ENCODE data around the gene NTMT1.
"Not testable (repeated sequence)": the region's sequence is repeated elsewhere in the genome, so short reads cannot be mapped to it uniquely, and the experiment has no call there.

The NTMT1 gene, protein sequence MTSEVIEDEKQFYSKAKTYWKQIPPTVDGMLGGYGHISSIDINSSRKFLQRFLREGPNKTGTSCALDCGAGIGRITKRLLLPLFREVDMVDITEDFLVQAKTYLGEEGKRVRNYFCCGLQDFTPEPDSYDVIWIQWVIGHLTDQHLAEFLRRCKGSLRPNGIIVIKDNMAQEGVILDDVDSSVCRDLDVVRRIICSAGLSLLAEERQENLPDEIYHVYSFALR

GRCh38 chr9:129626079-129626624 lies at the start of gene NTMT1:
TSS of gene NTMT1 (plus strand) at chr9:129626163. CDS start at chr9:129632704, 6,541 bp downstream.
- peak; percentile 84 to 88 for DNase-seq (ENCODE audit: low read depth in 2 of 2)

DNA sequence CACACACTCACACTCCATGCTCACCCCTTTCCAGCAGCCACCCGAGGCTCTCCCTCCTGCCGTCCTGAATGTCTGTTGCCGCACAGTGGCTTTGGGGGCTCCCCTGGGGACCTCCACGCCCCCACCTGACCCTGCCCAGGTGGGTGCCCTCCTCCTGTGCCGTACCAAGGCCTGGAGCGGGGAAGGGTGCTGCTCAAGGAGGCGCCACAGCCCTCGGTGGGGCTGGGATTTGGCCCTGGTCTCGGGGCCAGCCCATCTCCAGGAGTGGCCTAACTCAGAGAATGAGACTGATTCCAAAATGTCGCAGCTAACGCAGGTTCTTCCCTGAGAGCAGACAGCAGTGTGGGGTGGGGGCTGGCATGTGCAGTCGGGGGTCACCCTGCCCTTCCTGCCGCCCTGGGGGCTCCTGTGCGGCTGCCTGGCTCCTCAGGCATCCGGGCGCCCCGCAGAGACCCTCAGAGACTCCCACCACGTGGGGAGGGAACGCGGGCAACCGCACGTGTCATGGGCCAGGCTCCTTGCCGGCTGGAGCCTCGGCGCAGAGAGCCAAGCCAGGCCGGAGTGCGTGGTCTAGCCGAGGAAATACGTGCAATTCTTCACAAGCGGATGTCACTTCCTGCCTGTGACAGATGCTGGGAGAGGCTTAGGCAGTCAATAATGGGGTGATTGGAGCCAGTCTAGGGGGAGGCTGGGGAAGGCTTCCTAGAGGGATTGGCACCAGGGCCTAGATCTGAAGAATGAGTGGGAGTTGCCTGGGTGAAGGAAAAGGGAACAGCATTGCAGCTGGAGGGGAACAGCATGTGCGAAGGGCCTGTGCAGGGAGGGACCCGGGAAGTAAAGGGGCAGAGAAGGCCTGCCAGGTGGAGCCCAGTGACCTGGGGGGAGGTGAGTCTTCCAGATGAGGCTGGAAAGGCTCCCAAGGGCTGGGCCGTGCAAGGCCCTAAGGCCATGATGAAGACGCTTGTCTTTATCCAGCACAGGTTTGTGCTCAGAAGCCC lies 49.1 kb upstream of the NTMT1 start:
- DNase-seq (ENCODE audit: low read depth in 2 of 2), result no peak

- no peak for DNase-seq (ENCODE audit: low read depth in 2 of 2)
Measured at GRCh38 chr9:129579294-129579693, 46.7 kb upstream of the NTMT1 start.

GRCh38 chr9:129580211-129580915 lies 45.6 kb upstream of the NTMT1 start:
- DNase-seq (ENCODE audit: low read depth in 2 of 2), result peak in 1 of 2 donors; percentile 20

DNA sequence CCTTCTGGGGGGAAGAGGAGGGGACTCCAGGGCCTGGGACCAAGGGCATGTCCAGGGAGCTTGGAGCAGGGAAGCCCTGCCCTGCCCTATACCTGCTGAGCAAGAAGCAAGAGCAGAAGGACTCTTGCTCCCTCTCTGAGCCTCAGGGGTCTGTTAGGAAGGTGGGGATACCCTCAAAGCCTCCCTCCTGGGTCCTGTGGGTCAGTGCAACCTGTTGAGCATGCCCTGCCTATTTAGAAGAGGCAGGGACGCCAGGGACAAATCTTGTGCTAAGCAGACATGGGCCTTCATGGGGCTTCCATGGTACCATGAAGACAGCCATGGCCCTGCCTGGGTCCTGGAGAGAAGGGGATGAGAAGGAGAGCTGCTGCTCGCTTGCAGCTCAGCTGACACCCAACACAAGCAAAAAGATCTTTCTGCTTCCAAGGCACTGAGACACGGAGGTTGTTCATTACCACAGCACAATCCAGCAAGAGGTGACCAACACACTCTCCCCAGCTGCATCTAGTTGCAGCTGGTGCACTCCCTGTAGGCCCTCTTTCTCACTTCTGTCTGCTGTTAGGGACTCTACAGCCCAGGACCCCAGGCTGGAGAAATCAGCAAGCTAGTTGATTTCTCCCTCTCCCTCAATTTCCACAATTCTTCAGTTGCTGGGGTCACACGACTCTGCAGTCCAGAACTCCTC lies 44.3 kb upstream of the NTMT1 start:
- DNase-seq (ENCODE audit: low read depth in 2 of 2), result no peak

GRCh38 chr9:129582855-129583254 lies 43.1 kb upstream of the NTMT1 start:
- DNase-seq (ENCODE audit: low read depth in 2 of 2), result no peak

- no peak for DNase-seq (ENCODE audit: low read depth in 2 of 2)
Measured at GRCh38 chr9:129583308-129584038, 42.5 kb upstream of the NTMT1 start.

DNA sequence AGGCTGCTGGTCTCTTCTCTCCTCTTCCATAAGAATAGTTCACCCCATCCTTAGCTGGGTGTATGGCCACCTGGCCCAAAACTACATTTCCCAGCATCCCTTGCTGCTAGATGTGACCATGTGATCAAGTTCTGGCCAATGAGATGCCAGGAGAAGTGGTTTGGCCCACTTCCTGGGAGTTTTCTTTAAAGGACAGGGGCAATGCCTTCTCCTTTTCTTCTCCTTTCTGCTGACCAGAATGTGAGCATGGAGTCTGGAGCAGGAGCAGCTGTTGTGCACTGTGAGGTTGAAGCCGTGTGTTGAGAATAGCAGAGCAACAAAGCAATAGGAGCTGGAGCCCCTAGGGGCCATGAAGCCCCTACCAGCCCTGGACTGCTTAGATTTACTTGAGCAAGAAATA lies 41.8 kb upstream of the NTMT1 start:
- peak in 1 of 2 donors; percentile 34 for DNase-seq (ENCODE audit: low read depth in 2 of 2)

- no peak for DNase-seq (ENCODE audit: low read depth in 2 of 2)
Measured at GRCh38 chr9:129585352-129585751, 40.6 kb upstream of the NTMT1 start.

DNA sequence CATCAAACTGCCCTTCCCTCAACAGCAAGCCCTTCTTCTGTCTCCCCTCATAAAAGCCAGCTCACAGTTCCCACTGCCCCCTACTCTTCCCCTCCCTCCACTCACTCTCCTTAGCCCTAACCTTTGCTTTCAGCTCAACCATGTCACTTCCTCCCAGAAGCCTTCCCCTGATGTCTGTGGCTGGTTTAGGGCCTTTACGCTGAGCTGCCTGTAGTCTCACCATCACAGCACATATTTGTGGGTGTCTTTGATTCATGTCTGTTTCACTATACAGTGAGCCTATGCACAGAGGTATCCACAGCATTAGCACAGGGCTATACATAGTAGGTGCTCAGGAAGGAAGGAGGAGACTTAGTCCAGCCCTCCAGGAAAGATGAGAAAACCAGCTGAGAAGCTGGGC lies 39.7 kb upstream of the NTMT1 start:
- DNase-seq (ENCODE audit: low read depth in 2 of 2), result no peak

- no peak for DNase-seq (ENCODE audit: low read depth in 2 of 2)
Measured at GRCh38 chr9:129586685-129587084, 39.3 kb upstream of the NTMT1 start.

DNA sequence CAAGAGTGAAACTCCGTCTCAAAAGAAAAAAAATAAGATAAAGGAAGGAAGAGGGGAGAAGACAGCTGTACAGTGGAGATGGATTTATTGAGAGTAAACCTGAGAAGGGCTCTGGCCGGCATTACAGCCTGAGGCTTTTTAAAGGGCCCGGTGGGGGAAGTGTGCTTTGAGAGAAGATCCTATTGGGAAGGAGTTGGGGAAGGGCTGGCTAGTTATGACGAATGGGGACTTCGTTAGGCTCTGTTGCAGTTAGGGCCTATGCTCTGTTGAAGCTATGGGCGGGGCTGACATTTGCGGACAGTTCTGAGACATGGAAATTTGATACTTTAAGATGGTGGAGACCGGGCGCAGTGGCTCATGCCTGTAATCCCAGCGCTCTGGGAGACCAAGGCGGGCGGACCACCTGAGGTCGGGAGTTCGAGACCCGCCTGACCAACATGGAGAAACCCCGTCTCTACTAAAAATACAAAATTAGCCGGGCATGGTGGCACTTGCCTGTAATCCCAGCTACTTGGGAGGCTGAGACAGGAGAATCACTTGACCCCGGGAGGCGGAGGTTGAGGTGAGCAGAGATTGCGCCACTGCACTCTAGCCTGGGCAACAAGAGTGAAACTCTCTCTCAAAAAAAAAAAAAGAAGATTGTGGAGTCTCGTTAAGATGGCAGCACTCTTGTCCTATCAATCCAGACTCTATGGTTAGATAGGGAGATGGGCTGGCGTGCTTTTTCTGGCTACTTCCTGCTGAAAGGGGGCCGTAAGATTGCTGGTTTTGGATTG lies 38.3 kb upstream of the NTMT1 start:
- no peak for DNase-seq (ENCODE audit: low read depth in 2 of 2)

GRCh38 chr9:129590466-129590865 lies 35.5 kb upstream of the NTMT1 start:
- DNase-seq (ENCODE audit: low read depth in 2 of 2), result no peak

GRCh38 chr9:129591916-129592315 lies 34.0 kb upstream of the NTMT1 start:
- DNase-seq (ENCODE audit: low read depth in 2 of 2), result no peak

GRCh38 chr9:129592790-129593189 lies 33.2 kb upstream of the NTMT1 start:
- DNase-seq (ENCODE audit: low read depth in 2 of 2), result not testable (repeated sequence)

DNA sequence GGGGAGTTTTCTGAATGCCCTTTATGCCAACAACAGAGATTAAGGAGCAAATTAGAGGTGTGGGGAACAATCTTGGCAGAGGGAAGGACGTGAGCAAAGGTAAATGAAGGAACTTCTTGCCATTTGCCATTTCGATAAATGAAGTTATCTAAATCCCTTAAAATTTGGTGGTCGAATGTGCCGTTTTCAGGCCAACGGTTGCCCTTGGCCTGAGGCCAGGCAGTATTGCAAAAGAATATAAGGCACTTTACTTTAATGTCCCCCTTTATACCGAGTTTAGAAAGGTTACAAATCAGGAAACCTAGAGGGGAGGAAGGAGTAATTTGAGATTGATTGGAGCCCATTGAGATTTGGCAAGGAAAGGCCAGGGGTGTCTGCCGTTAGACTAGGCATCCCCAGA lies 31.3 kb upstream of the NTMT1 start:
- DNase-seq (ENCODE audit: low read depth in 2 of 2), result no peak

DNA sequence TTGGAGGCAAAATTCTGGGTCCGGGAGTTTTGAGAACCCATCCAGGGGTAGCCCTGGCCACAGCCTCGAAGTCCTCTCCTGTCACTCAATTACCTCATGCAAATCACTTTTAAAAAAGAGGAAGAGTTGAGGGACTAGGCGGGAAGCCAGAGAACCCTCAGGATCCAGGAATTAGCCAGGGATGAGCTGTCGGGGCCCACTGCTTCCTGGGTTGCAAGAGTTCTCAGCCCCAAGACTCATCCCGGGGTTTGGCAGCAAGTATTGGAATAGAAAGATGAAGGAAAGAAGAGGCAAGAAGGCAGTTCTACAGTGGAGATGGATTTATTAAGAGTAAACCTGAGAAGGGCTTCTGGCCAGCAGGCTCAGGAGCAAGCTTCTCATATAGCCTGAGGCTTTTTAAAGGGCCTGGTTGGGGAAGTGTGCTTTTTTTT lies 30.6 kb upstream of the NTMT1 start:
- DNase-seq (ENCODE audit: low read depth in 2 of 2), result no peak

DNA sequence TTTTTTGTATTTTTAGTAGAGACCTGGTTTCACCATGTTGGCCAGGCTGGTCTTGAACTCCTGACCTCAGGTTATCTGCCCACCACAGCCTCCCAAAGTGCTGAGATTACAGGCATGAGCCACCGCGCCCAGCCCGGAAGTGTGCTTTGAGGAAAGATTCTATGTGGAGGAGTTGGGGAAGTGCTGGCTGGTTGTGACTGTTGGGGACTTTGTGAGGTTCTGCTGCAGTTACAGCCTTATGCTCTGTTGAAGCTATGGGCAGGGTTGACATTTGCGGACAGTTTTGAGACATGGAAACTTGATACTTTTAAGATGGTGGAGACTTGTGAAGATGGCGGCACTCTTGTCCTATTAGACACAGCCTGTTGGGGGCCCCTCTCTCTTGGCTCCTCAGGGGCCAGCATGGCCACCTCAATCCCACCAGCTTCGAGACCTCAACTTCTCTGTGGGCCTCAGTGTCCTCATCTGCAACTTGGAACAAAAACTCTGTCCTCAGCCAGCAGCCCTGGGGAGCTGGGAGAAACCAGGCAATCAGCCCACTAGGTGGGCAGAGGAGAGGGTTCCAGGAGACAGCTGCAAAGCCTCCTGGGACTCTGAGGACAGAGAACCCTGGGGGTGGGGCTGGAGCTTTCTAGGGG lies 29.9 kb upstream of the NTMT1 start:
- no peak for DNase-seq (ENCODE audit: low read depth in 2 of 2)

DNA sequence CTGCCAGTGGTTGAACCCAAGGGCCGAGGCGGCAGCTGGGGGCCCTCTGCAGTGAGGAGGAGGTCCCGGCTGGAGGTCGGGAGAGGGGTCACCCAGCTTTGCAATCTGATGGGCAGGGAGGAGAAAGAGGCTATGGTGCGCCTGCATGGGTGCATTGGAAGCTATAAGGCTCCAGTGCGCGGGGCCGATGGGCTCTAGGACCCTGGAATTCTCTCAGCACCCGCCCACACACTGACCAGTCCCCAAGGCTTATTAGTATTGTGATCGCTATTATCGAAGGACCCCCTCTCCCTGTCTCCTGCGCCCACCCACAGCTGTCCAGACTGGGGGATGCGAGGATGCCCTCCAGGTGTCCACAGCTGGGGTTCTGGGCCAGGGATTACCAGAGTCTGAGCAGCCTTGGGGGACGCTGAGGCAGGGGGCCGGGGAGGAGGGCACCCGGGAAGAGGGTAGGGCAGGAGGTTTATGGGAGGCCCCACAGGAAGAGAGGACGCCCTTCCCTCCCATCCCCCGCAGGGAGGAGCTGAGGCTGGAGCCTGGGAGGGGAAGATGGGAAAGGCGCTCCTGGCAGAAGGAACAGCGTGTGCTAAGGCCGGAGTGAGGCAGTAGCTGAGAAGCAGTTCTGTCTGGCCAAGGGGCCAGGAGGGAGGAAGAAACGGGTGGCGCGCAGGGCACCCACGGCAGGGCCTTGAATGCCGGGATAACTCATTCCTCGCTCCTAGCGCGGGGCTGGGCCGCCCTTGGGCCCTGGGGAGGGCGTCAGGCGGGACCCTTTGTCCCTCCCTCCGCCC lies 29.2 kb upstream of the NTMT1 start:
- DNase-seq (ENCODE audit: low read depth in 2 of 2), result no peak
